Colonic mucosa (tissue), 4 donors: ENCODE results near the gene CD22. TPM values are rescaled to one million over a fixed set of nuclear protein-coding genes. Genes with fewer than 3 reads are reported as not detected.

Experiments used
- DNase-seq: peaks from one replicate; pipeline ENCODE4 v3.0.0-alpha.2; 2020
- H3K27ac ChIP-seq: fragments of 200-600 bp; one replicate; pipeline ENCODE4 v1.8.0; 2021
- H3K27me3 ChIP-seq: fragments of 200-600 bp; one replicate; pipeline ENCODE4 v1.8.0; 2021
- H3K36me3 ChIP-seq: fragments of 200-600 bp; one replicate; pipeline ENCODE4 v1.8.0; 2021
- H3K4me1 ChIP-seq: fragments of 200-600 bp; one replicate; pipeline ENCODE4 v1.8.0; 2021; ENCODE audit warnings: mild to moderate bottlenecking
- H3K4me3 ChIP-seq: fragments of 200-600 bp; one replicate; pipeline ENCODE4 v1.8.0; 2021
- H3K9ac ChIP-seq, 2 donors: one replicate each; pipeline ENCODE4 v1.7.0; 2013; ENCODE audit warnings: control low read depth in 2 of 2, low read depth in 2 of 2, low read length in 2 of 2
- H3K9me3 ChIP-seq: fragments of 200-600 bp; one replicate; pipeline ENCODE4 v1.8.0; 2021
- intact Hi-C: fragments of 100-400 bp; cut with DNase I; formaldehyde crosslinking; loops from one replicate; pipeline ENCODE4 v1.14.1; 2022
- total RNA-seq, 2 donors: library from RNA; stranded (reverse); fragmentation: NEBNext Ultra II Directional in 1 of 2; extraction: Animal tissue kit (Norgen Biotek cat#: 25700) in 1 of 2; gene quantifications; one replicate each; pipeline ENCODE4 v1.2.1, GENCODE V29; 2021
- TF ChIP-seq, protein P1 (sequence below): fragments of 200-600 bp; IDR thresholded peaks from one replicate; pipeline ENCODE4 v1.8.0; 2022; ENCODE audit warnings: antibody characterized with exemption, mild to moderate bottlenecking
- donor health status: healthy.
- donor health status: DM: no; HTN: no; CAD: no.
- donor health status: DM: no; HTN: no; CAD: no.

Gene CD22
- total RNA-seq, 2 donors from 2014 or later, result 1.6 to 3.0 TPM

DNA sequence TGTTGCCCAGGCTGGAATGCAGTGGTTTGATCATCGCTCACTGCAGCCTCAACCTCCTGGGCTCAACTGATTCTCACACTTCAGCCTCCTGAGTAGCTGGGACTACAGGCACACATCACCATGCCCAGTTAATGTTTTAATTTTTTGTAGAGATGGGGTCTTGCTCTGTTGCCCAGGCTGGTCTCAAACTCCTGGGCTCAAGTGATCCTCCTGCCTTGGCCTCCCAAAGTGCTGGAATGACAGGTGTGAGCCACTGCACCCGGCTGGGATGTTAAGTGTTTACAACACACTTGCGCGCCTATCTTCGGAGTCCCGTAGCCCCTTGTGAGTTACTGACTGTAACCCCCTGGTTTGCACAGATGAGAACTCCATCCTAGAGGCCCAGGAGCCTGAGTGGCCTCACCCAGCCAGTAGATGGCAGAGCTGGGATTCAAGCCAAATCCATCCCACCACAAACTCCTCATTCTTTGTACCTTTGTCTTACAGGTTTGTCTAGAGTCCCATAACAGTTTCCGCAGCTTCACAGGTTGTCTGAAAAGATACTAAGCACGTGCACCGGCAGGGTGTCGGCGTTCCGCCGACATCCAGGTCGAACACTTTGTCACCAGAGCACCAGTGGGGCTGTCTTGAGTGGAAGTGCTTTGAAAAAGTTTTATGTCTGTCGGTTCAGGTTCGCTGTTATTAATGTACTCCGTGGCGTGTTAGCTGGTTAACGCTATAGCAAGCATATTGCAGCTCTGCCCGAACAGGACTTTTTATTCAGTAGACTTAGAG lies 22.3 kb upstream of the CD22 start:
- no peak for DNase-seq
- Histone ChIP-seq H3K9ac (no peak overlapping the region), H3K4me3 (no peak overlapping the region), H3K4me1 (no peaks in the 10 kb centered on the region), H3K9me3 (no peaks in the 10 kb centered on the region), H3K27ac (no peak overlapping the region), H3K27me3 (no peaks in the 10 kb centered on the region), H3K36me3 (no peaks in the 10 kb centered on the region)
- TF ChIP-seq, protein P1, sequence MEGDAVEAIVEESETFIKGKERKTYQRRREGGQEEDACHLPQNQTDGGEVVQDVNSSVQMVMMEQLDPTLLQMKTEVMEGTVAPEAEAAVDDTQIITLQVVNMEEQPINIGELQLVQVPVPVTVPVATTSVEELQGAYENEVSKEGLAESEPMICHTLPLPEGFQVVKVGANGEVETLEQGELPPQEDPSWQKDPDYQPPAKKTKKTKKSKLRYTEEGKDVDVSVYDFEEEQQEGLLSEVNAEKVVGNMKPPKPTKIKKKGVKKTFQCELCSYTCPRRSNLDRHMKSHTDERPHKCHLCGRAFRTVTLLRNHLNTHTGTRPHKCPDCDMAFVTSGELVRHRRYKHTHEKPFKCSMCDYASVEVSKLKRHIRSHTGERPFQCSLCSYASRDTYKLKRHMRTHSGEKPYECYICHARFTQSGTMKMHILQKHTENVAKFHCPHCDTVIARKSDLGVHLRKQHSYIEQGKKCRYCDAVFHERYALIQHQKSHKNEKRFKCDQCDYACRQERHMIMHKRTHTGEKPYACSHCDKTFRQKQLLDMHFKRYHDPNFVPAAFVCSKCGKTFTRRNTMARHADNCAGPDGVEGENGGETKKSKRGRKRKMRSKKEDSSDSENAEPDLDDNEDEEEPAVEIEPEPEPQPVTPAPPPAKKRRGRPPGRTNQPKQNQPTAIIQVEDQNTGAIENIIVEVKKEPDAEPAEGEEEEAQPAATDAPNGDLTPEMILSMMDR, result no peak
- intact Hi-C loops, result no loop called here

DNA sequence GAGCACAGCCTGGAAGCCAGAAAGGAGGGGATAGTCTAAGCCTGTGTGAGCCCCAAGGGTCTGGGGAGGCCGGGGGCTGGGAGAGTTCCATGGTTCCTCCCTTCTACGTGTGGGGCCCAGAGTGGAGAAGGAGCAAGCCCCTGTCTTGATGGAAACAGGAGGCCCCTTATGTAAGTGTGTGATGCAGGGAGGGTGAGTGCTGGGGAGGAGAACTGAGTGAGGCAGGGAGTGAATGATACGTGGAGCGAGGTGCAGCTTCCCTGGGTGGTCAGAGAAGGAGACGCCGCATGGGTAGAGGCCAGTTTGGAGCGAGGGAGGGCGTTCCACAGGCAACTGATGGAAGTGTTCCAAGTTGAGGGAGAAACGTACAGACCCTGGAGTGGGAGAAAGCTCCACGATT lies 21.1 kb upstream of the CD22 start:
- H3K27ac ChIP-seq, result no peak overlapping the region
- DNase-seq, result no peak
- intact Hi-C loops, result no loop called here
- H3K4me3 ChIP-seq, result no peak overlapping the region
- H3K9ac ChIP-seq, result no peak overlapping the region
- H3K27me3 ChIP-seq, result no peaks in the 10 kb centered on the region
- H3K9me3 ChIP-seq, result no peaks in the 10 kb centered on the region
- H3K36me3 ChIP-seq, result no peaks in the 10 kb centered on the region
- TF ChIP-seq, protein P1, result no peak
- H3K4me1 ChIP-seq, result no peaks in the 10 kb centered on the region

DNA sequence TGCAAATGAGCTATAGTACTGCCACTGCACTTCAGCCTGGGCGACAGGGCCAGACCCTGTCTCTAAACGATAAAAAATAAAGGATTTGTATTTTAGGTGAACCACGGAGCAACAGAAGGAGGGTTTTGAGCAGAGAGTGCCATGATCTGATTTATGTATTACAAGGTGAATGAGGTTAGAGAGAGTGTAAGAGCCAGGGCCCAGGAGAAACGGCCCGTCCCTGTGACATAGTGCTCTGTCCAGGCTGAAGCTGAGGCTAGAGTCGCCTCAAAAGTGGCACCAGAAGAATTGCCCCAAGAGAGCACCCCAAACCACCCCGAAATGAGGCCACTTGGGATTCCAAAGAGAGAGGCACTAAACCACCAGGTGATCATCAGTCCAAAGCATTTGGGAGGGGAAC lies 20.1 kb upstream of the CD22 start:
- intact Hi-C loops, result no loop called here
- H3K4me3 ChIP-seq, result no peak overlapping the region
- H3K36me3 ChIP-seq, result no peaks in the 10 kb centered on the region
- no peaks in the 10 kb centered on the region for H3K27me3 ChIP-seq
- no peaks in the 10 kb centered on the region for H3K4me1 ChIP-seq
- DNase-seq, result no peak
- no peak overlapping the region for H3K27ac ChIP-seq
- TF ChIP-seq, protein P1, result no peak
- H3K9ac ChIP-seq, result no peak overlapping the region
- no peaks in the 10 kb centered on the region for H3K9me3 ChIP-seq

DNA sequence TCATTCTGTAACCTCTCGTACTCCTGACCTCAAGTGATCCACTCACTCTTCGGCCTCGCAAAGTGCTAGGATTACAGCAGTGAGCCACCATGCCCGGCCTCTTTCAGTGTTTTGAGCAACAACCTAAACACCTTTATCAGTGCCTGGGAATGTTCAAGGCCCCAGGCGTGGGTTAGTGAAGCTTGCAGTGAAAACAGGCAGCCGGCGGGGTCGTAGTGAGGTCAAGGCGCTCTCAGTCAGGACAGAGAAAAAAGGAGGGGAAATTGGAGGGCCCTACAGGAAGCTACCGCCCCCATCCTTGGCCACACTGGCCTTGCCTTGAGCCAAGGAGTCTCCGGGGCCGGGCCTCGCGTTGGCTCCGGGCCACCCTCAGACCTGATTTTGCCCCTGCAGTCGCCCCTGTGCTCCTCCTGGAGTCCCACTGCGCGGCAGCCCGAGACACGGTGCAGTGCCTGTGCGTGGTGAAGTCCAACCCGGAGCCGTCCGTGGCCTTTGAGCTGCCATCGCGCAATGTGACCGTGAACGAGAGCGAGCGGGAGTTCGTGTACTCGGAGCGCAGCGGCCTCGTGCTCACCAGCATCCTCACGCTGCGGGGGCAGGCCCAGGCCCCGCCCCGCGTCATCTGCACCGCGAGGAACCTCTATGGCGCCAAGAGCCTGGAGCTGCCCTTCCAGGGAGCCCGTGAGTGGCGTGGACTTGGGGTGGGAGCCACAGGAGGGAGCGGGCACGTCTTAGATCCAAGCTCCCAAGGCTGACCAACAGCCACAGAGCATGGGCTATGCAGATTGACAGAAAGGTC lies 19.3 kb upstream of the CD22 start:
- Histone ChIP-seq H3K9me3 (no peaks in the 10 kb centered on the region), H3K27me3 (no peaks in the 10 kb centered on the region)

DNA sequence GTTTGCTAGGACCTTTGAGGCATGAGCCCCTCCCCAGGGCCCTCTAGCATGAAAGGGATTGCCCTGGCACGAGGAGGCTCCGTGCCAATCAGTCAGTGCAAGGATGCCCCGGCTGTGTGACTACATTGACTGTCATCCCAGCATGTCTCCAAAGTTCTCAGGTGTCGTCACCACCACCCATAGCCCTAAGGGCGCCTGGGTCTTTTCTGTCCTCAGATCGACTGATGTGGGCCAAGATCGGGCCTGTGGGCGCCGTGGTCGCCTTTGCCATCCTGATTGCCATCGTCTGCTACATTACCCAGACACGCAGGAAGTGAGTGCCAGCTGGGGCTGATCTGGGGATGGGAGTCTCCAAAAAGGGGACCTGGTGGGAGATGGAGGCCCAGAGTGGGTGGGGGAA lies 18.7 kb upstream of the CD22 start:
- no peaks in the 10 kb centered on the region for H3K27me3 ChIP-seq
- no peak overlapping the region for H3K9ac ChIP-seq
- H3K36me3 ChIP-seq, result no peaks in the 10 kb centered on the region
- H3K9me3 ChIP-seq, result no peaks in the 10 kb centered on the region
- no peak overlapping the region for H3K27ac ChIP-seq
- intact Hi-C loops, result no loop called here
- TF ChIP-seq, protein P1, result no peak
- H3K4me1 ChIP-seq, result no peaks in the 10 kb centered on the region
- H3K4me3 ChIP-seq, result no peak overlapping the region
- DNase-seq, result no peak

More for the DNA sequence above, 19.3 kb upstream of the CD22 start:
- TF ChIP-seq, protein P1, result no peak
- Histone ChIP-seq H3K9ac (no peak overlapping the region), H3K36me3 (no peaks in the 10 kb centered on the region), H3K4me1 (no peaks in the 10 kb centered on the region), H3K4me3 (no peak overlapping the region), H3K27ac (no peak overlapping the region)
- intact Hi-C loops, result no loop called here
- no peak for DNase-seq
